H1 (cell line): ENCODE measurements around the gene SEZ6. TPM values are rescaled to one million over a fixed set of nuclear protein-coding genes. Genes with fewer than 3 reads are reported as not detected.

ENCODE experiments used
- CTCF ChIA-PET: fragments of 300-600 bp; sonication (Branson Sonifier 250); formaldehyde crosslinking; loops from one replicate; lab custom pipeline; 2021; ENCODE audit not compliant: partially characterized antibody; lab: Charles Lee
- POLR2A ChIA-PET: fragments of 300-600 bp; sonication (Branson Sonifier 250); formaldehyde crosslinking; loops from one replicate; lab custom pipeline; 2021; ENCODE audit warnings: inconsistent platforms; ENCODE audit not compliant: partially characterized antibody; lab: Charles Lee
- DNase-seq, 2 experiments: peaks; one replicate each; pipeline versions ENCODE4 v3.0.0 to v3.0.0-alpha.2; 2010 to 2022; ENCODE audit warnings: low spot score in 2 of 2, low read depth in 1 of 2, mixed read lengths in 1 of 2
- FAIRE-seq: peaks from 2 replicates; lab custom pipeline; 2011; peaks lifted over from hg19 to GRCh38; lab: Jason Lieb, UNC
- H2AFZ ChIP-seq: 2 replicates; pipeline ENCODE4 v1.8.1; 2012; ENCODE audit warnings: low read length, inconsistent platforms
- H2AK5ac ChIP-seq: 2 replicates; pipeline ENCODE4 v1.6.1; 2013; ENCODE audit warnings: low read depth, low read length
- H2BK120ac ChIP-seq: replicated peaks from 2 replicates; pipeline ENCODE3; 2013; ENCODE audit warnings: low read depth, low read length, inconsistent platforms
- H2BK12ac ChIP-seq: 2 replicates; pipeline ENCODE4 v1.6.1; 2013; ENCODE audit warnings: low read depth, low read length
- H2BK15ac ChIP-seq: 2 replicates; pipeline ENCODE4 v1.6.1; 2013; ENCODE audit warnings: low read length
- H2BK20ac ChIP-seq: 2 replicates; pipeline ENCODE4 v1.6.1; 2013; ENCODE audit warnings: low read length
- H2BK5ac ChIP-seq: 2 replicates; pipeline ENCODE4 v1.6.1; 2013; ENCODE audit warnings: low read depth, low read length
- H3K14ac ChIP-seq: 2 replicates; pipeline ENCODE4 v1.6.1; 2013; ENCODE audit warnings: inconsistent platforms; ENCODE audit not compliant: insufficient read length
- H3K18ac ChIP-seq: 2 replicates; pipeline ENCODE4 v1.6.1; 2013; ENCODE audit warnings: low read length; ENCODE audit errors: extremely low read depth
- H3K23ac ChIP-seq: 2 replicates; pipeline ENCODE4 v1.6.1; 2013; ENCODE audit warnings: inconsistent platforms; ENCODE audit not compliant: insufficient read length
- H3K23me2 ChIP-seq: 2 replicates; pipeline ENCODE4 v1.6.1; 2013; ENCODE audit warnings: low read depth, low read length
- H3K27ac ChIP-seq: 2 replicates; pipeline ENCODE4 v1.6.1; 2011; ENCODE audit warnings: low read depth, low read length, inconsistent platforms
- H3K27me3 ChIP-seq, 4 experiments: replicated peaks in 1 of 4; 1 replicate in 1 of 4; 2 replicates in 3 of 4; pipeline versions ENCODE4 v1.6.1 to v1.8.1; 2011 to 2013; ENCODE audit warnings: low read length in 3 of 4, mild to moderate bottlenecking in 3 of 4, inconsistent platforms in 2 of 4, mixed read lengths in 2 of 4, moderate library complexity in 1 of 4; ENCODE audit not compliant: control insufficient read depth in 3 of 4, insufficient read depth in 3 of 4; ENCODE audit errors: extremely low read depth in 1 of 4
- H3K36me3 ChIP-seq, 4 experiments: 2 replicates each; pipeline versions ENCODE4 v1.6.1 to v1.8.1; 2011 to 2013; ENCODE audit warnings: mild to moderate bottlenecking in 4 of 4, low read length in 3 of 4, moderate library complexity in 2 of 4, control low read depth in 1 of 4, inconsistent platforms in 1 of 4; ENCODE audit not compliant: insufficient read depth in 4 of 4, control insufficient read depth in 2 of 4
- H3K4ac ChIP-seq: replicated peaks from 2 replicates; pipeline ENCODE3; 2013; ENCODE audit warnings: low read length, low read depth, mixed read lengths, inconsistent platforms; ENCODE audit not compliant: insufficient read length
- H3K4me1 ChIP-seq, 4 experiments: replicated peaks in 1 of 4; 1 replicate in 1 of 4; 2 replicates in 3 of 4; pipeline versions ENCODE4 v1.6.1 to v1.8.1; 2011 to 2013; ENCODE audit warnings: low read length in 3 of 4, inconsistent platforms in 2 of 4, mixed read lengths in 1 of 4; ENCODE audit not compliant: insufficient read depth in 4 of 4, control insufficient read depth in 3 of 4
- H3K4me2 ChIP-seq, 2 experiments: 2 replicates each; pipeline versions ENCODE4 v1.6.1 to v1.8.1; 2011 to 2013; ENCODE audit warnings: low read depth in 2 of 2, low read length in 2 of 2, control low read depth in 1 of 2, inconsistent platforms in 1 of 2, mild to moderate bottlenecking in 1 of 2; ENCODE audit not compliant: insufficient read depth in 1 of 2
- H3K4me3 ChIP-seq, 4 experiments: fragments of 200-600, 300-600 bp in 1 of 4; sonication (generic), shearing (Covaris generic), sonication (Bioruptor Twin) in 1 of 4; 2 replicates each; pipeline versions ENCODE4 v1.5.1 to v1.8.1; 2011 to 2016; ENCODE audit warnings: low read length in 4 of 4, low read depth in 3 of 4, control low read depth in 2 of 4, inconsistent platforms in 2 of 4, mild to moderate bottlenecking in 2 of 4, mixed read lengths in 1 of 4, moderate library complexity in 1 of 4; ENCODE audit not compliant: insufficient read depth in 2 of 4; ENCODE audit errors: extremely low read depth in 1 of 4
- H3K56ac ChIP-seq: replicated peaks from 2 replicates; pipeline ENCODE3; 2013; ENCODE audit warnings: low read depth, mild to moderate bottlenecking, mixed read lengths, low read length, inconsistent platforms; ENCODE audit not compliant: insufficient read length
- H3K79me1 ChIP-seq: 2 replicates; pipeline ENCODE4 v1.6.1; 2013; ENCODE audit warnings: low read depth, low read length, control low read depth
- H3K79me2 ChIP-seq, 2 experiments: 2 replicates each; pipeline versions ENCODE4 v1.6.1 to v1.8.1; 2012 to 2013; ENCODE audit warnings: low read length in 2 of 2, mild to moderate bottlenecking in 2 of 2, inconsistent platforms in 1 of 2; ENCODE audit not compliant: insufficient read depth in 2 of 2, control insufficient read depth in 1 of 2
- H3K9ac ChIP-seq, 4 experiments: replicated peaks in 1 of 4; 1 replicate in 1 of 4; 2 replicates in 3 of 4; pipeline versions ENCODE4 v1.6.1 to v1.8.1; 2011 to 2013; ENCODE audit warnings: low read depth in 3 of 4, low read length in 3 of 4, control low read depth in 2 of 4, mild to moderate bottlenecking in 2 of 4, moderate library complexity in 2 of 4, inconsistent platforms in 1 of 4; ENCODE audit errors: extremely low read depth in 1 of 4
- H3K9me3 ChIP-seq, 2 experiments: 2 replicates each; pipeline versions ENCODE4 v1.6.1 to v1.8.1; 2012 to 2013; ENCODE audit warnings: mild to moderate bottlenecking in 2 of 2, moderate library complexity in 2 of 2, control low read depth in 1 of 2, inconsistent platforms in 1 of 2, low read depth in 1 of 2, low read length in 1 of 2, mixed read lengths in 1 of 2; ENCODE audit not compliant: insufficient read depth in 2 of 2
- H4K20me1 ChIP-seq, 2 experiments: replicated peaks in 1 of 2; 2 replicates each; pipeline versions ENCODE3 to v1.8.1; 2011 to 2013; ENCODE audit warnings: inconsistent platforms in 2 of 2, low read length in 2 of 2, mild to moderate bottlenecking in 1 of 2; ENCODE audit not compliant: insufficient read depth in 2 of 2, control insufficient read depth in 1 of 2
- H4K5ac ChIP-seq: 2 replicates; pipeline ENCODE4 v1.6.1; 2013; ENCODE audit warnings: low read length, low read depth, mixed read lengths, inconsistent platforms; ENCODE audit not compliant: insufficient read length
- H4K8ac ChIP-seq: 2 replicates; pipeline ENCODE4 v1.8.0; 2013; ENCODE audit warnings: mild to moderate bottlenecking, moderate library complexity, low read length, inconsistent platforms; ENCODE audit not compliant: insufficient read depth; ENCODE audit errors: extremely low read depth
- H4K91ac ChIP-seq: replicated peaks from 2 replicates; pipeline ENCODE3; 2013; ENCODE audit warnings: low read length, mixed read lengths, inconsistent platforms; ENCODE audit not compliant: insufficient read length
- BRCA1 ChIP-seq: IDR thresholded peaks from 2 replicates; pipeline ENCODE4 v1.6.1; 2012; ENCODE audit warnings: low read depth, low read length, improper control_type of control experiment
- CHD2 ChIP-seq: IDR thresholded peaks from 2 replicates; pipeline ENCODE4 v1.6.1; 2012; ENCODE audit warnings: low read length, improper control_type of control experiment
- CREB1 ChIP-seq: IDR thresholded peaks from 2 replicates; pipeline ENCODE4 v1.6.1; 2012; ENCODE audit warnings: inconsistent platforms
- EZH2 ChIP-seq: fragments of 200-600 bp; sonication (generic); IDR thresholded peaks from 2 replicates; pipeline ENCODE4 v1.7.1; 2012; ENCODE audit warnings: low read depth, mild to moderate bottlenecking, moderate library complexity, low read length, inconsistent platforms; ENCODE audit not compliant: severe bottlenecking
- JUN ChIP-seq: IDR thresholded peaks from 2 replicates; pipeline ENCODE4 v1.6.1; 2011; ENCODE audit warnings: low read depth, mild to moderate bottlenecking, improper control_type of control experiment, low read length
- KDM5A ChIP-seq: fragments of 200-600 bp; IDR thresholded peaks from 2 replicates; pipeline ENCODE4 v1.7.1; 2012; ENCODE audit warnings: mild to moderate bottlenecking, low read length, inconsistent platforms, mixed read lengths
- MAFK ChIP-seq: IDR thresholded peaks from 2 replicates; pipeline ENCODE4 v1.6.1; 2012; ENCODE audit warnings: low read depth, mild to moderate bottlenecking, improper control_type of control experiment, low read length
- POLR2A ChIP-seq, 2 experiments: IDR thresholded peaks; 1 replicate in 1 of 2; 2 replicates in 1 of 2; pipeline ENCODE4 v1.6.1; 2011; ENCODE audit warnings: low read depth in 2 of 2, low read length in 2 of 2, mild to moderate bottlenecking in 2 of 2; ENCODE audit errors: control extremely low read depth in 1 of 2
- RFX5 ChIP-seq: IDR thresholded peaks from 2 replicates; pipeline ENCODE4 v1.6.1; 2011; ENCODE audit warnings: low read depth, low read length, improper control_type of control experiment, borderline replicate concordance
- RXRA ChIP-seq: IDR thresholded peaks from 2 replicates; pipeline ENCODE4 v1.6.1; 2011; ENCODE audit warnings: low read depth, mild to moderate bottlenecking, low read length, moderate library complexity; ENCODE audit not compliant: insufficient read depth
- SIN3A ChIP-seq, 2 experiments: IDR thresholded peaks in 1 of 2; conservative IDR thresholded peaks in 1 of 2; 2 replicates each; pipeline ENCODE4 v1.6.1; 2011 to 2012; ENCODE audit warnings: low read length in 2 of 2, improper control_type of control experiment in 1 of 2, low read depth in 1 of 2, mild to moderate bottlenecking in 1 of 2
- SIRT6 ChIP-seq: IDR thresholded peaks from one replicate; pipeline ENCODE4 v1.7.1; 2012; ENCODE audit warnings: low read length, inconsistent platforms
- SP4 ChIP-seq: IDR thresholded peaks from 2 replicates; pipeline ENCODE4 v1.6.1; 2012; ENCODE audit warnings: low read length, inconsistent platforms
- SRF ChIP-seq: IDR thresholded peaks from 2 replicates; pipeline ENCODE4 v1.6.1; 2011; ENCODE audit warnings: mild to moderate bottlenecking, low read depth, low read length, moderate library complexity
- WGBS, 2 experiments: shearing (Covaris generic) in 1 of 2; methylation state at CpG; one replicate each; pipeline versions ENCODE4 v1.1.6 to v1.1.7; 2013 to 2015; ENCODE audit warnings: low lambda C conversion rate in 2 of 2, mixed read lengths in 2 of 2, inconsistent platforms in 1 of 2, low coverage in 1 of 2, missing lambda C conversion rate in 1 of 2; ENCODE audit not compliant: insufficient replicate concordance in 2 of 2, insufficient coverage in 1 of 2, insufficient read length in 1 of 2; ENCODE audit errors: extremely low coverage in 1 of 2, missing lambda C conversion rate in 1 of 2; 5-methylcytosine and 5-hydroxymethylcytosine counted together
- polyA plus RNA-seq, 7 experiments: library from polyadenylated mRNA; depleted of rRNA in 3 of 7; stranded (reverse) in 5 of 7; unstranded in 2 of 7; fragments of >200 nt in 5 of 7; fragments of 200-250 nt in 2 of 7; gene quantifications; 1 replicate in 5 of 7; 2 replicates in 1 of 7; 4 replicates in 1 of 7; pipeline versions ENCODE4 v1.2.1 to v1.2.3, GENCODE V29; 2011 to 2013; ENCODE audit warnings: missing spikeins in 2 of 7, mixed read lengths in 2 of 7
- total RNA-seq: library from RNA; stranded (reverse); fragmentation: NEBNext Ultra II Directional; extraction: Animal tissue kit (Norgen Biotek cat#: 25700); gene quantifications from 2 replicates; pipeline ENCODE4 v1.2.1, GENCODE V29; 2021
- TF ChIP-seq, protein P1 (sequence below): IDR thresholded peaks from 2 replicates; pipeline ENCODE4 v1.6.1; 2012; ENCODE audit warnings: inconsistent platforms

The SEZ6 gene
- total and polyA plus RNA-seq, 2 of the 8 experiments (the other 6 are each of a cell fraction or from before 2014, with no cell fraction given) = 6.9 to 16.1 TPM

GRCh38 chr17:28975031-28975430 is 30.8 kb downstream of the SEZ6 start:
- Histone ChIP-seq H2BK20ac (no peak overlapping the region), H3K27me3 (peaks cover 0 to 2% (median 0%) of the 10 kb centered on the region in 4 experiments; a peak in 2 of 7 replicates), H4K5ac (no peak overlapping the region), H4K8ac (no peak overlapping the region), H3K9me3 (no peaks in the 10 kb centered on the region), H3K23me2 (no peaks in the 10 kb centered on the region; the same call in 1 of the 2 replicates), H2AK5ac (no peak overlapping the region), H2BK15ac (no peak overlapping the region), H4K91ac (no peak overlapping the region), H3K4me2 (no peak overlapping the region), H3K79me1 (no peaks in the 10 kb centered on the region), H3K4ac (no peak overlapping the region), H3K18ac (no peak overlapping the region), H4K20me1 (no peaks in the 10 kb centered on the region), H3K9ac (no peak overlapping the region), H3K14ac (no peak overlapping the region), H2BK5ac (no peak overlapping the region), H3K36me3 (no peaks in the 10 kb centered on the region; a peak in 1 of 8 replicates), H3K4me1 (peaks cover 0 to 5% (median 0%) of the 10 kb centered on the region in 4 experiments; a peak in 3 of 7 replicates), H3K23ac (no peak overlapping the region), H3K27ac (no peak overlapping the region), H2BK12ac (no peak overlapping the region), H3K79me2 (no peaks in the 10 kb centered on the region), H2AFZ (no peak overlapping the region), H3K4me3 (no peak overlapping the region), H2BK120ac (no peak overlapping the region), H3K56ac (no peak overlapping the region)
- 82% methylated on average over 2 of the region's 2 CpGs; no CpG with 5 or more reads in 1 of the 2 experiments for WGBS, 2 experiments
- POLR2A ChIA-PET = interaction anchor here (1.2 kb wide), 1 partner anchor 56 kb away, joined by 4 read pairs; no protein-coding TSS in a partner anchor
- no peak for DNase-seq
- CTCF ChIA-PET = interaction anchor here (0.7 to 9.1 kb wide), 3 partner anchors 9 to 149 kb away, joined by 3 to 207 read pairs (median 3); no protein-coding TSS in a partner anchor
- FAIRE-seq = no peak
- TF ChIP-seq EZH2 (no peak), SIN3A (conservative IDR thresholded peaks at IDR 0.05 in 1 of 2, IDR thresholded peaks at IDR 0.05 in 1 of 2; ENCODE audit: low read depth in 1 of 2, low read length in 2 of 2) (no peak), JUN (no peak), SRF (no peak), SIRT6 (no peak), RFX5 (no peak), MAFK (no peak), BRCA1 (no peak), RXRA (no peak), CHD2 (no peak), KDM5A (no peak), POLR2A (IDR thresholded peaks at IDR 0.05; ENCODE audit: control extremely low read depth in 1 of 2, low read depth in 2 of 2, low read length in 2 of 2) (no peak), CREB1 (no peak), SP4 (no peak)
- TF ChIP-seq, protein P1, sequence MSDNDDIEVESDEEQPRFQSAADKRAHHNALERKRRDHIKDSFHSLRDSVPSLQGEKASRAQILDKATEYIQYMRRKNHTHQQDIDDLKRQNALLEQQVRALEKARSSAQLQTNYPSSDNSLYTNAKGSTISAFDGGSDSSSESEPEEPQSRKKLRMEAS = no peak
